HG03575 (cell line): Measurements from ENCODE around the gene TKTL2.
"Not testable (repeated sequence)": the region's sequence is repeated elsewhere in the genome, so short reads cannot be mapped to it uniquely, and the experiment has no call there.

Experiments used
- ATAC-seq: cut with Tn5 transposase; IDR thresholded peaks from one replicate; pipeline ENCODE4 v1.9.1; 2021; ENCODE audit not compliant: unreplicated experiment, insufficient number of reproducible peaks, low FRiP score; ENCODE audit errors: extremely low read depth

TKTL2 gene

DNA sequence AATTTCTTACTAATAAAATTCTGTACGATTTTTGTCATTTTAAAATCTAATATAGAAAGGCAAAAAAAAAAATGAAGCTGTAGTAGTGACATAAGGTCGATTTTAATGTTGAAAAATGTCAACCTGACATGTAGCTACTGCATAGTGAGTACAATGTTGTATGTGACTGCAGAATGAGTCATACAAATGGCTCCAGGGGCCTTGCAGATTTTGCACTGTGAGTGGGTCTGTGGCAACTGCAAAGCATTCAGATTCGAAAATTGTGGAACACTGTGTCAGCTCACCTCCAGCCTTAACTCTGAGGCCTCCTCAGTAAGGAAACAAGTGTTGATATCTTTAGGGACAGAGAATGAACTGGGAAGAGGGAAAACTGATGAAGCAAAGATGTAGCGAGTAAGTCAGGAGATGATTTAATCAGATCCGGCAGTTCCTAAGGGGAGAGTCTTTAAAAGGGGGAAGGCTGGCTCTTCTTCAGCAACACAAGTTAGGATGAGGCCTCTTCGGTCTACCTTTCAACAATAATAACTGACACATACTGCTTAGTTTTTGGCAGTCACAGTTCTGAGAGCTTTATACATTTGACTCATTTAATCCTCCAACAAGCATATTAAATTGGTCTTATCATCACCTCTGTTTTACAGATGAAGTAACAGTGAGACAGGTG is 24.9 kb downstream of the TKTL2 start:
- no peak for ATAC-seq

GRCh38 chr4:163447481-163447880 is 26.1 kb downstream of the TKTL2 start:
- no peak for ATAC-seq

- ATAC-seq, result not testable (repeated sequence)
Observed at GRCh38 chr4:163447023-163447422, 26.5 kb downstream of the TKTL2 start.

- no peak for ATAC-seq
Observed at GRCh38 chr4:163440040-163440439, 33.5 kb downstream of the TKTL2 start.
